ENCODE results near the gene EHHADH.

DNA sequence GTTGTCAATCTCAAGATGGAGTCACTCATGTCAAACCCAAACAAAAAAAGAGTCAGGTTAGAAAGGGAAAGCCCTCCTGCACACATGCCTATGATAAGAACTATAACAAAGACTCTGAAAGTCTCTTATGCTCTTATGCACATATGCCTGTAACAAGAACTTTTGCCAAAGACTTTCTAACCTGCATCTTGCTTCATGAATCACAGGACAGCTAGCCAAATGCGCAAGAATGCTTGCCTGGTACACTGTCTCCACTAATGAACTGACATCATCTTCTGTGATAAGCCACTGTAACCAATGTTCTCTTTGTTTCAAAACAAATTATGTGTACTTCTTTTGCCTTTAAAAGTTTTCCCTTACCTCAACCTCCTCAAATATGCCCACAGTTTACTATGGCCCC is 18.2 kb upstream of the EHHADH start:
- TF ChIP-seq, protein P1, sequence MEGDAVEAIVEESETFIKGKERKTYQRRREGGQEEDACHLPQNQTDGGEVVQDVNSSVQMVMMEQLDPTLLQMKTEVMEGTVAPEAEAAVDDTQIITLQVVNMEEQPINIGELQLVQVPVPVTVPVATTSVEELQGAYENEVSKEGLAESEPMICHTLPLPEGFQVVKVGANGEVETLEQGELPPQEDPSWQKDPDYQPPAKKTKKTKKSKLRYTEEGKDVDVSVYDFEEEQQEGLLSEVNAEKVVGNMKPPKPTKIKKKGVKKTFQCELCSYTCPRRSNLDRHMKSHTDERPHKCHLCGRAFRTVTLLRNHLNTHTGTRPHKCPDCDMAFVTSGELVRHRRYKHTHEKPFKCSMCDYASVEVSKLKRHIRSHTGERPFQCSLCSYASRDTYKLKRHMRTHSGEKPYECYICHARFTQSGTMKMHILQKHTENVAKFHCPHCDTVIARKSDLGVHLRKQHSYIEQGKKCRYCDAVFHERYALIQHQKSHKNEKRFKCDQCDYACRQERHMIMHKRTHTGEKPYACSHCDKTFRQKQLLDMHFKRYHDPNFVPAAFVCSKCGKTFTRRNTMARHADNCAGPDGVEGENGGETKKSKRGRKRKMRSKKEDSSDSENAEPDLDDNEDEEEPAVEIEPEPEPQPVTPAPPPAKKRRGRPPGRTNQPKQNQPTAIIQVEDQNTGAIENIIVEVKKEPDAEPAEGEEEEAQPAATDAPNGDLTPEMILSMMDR (IDR thresholded peaks at IDR 0.05; ENCODE audit: insufficient read depth, low read depth, low read length), result no peak
- TF ChIP-seq EZH2 (IDR thresholded peaks at IDR 0.05; ENCODE audit: insufficient read depth, low read length), result no peak

Data from astrocyte (in vitro differentiated cells and primary cell).